HEK293 (cell line): ENCODE measurements around the gene CD8A.
"Not testable (repeated sequence)": the region's sequence is repeated elsewhere in the genome, so short reads cannot be mapped to it uniquely, and the experiment has no call there.

Experiments used
- CTCF ChIP-seq: fragments of 450-650 bp; formaldehyde crosslinking; IDR thresholded peaks from 2 replicates; pipeline ENCODE4 v1.5.1; 2016; ENCODE audit warnings: missing biosample characterization, missing genetic modification characterization
- GFI1B ChIP-seq: fragments of 450-650 bp; formaldehyde crosslinking; IDR thresholded peaks from 2 replicates; pipeline ENCODE4 v1.5.1; 2016; ENCODE audit warnings: missing biosample characterization, missing genetic modification characterization
- KLF9 ChIP-seq: fragments of 450-650 bp; formaldehyde crosslinking; IDR thresholded peaks from 2 replicates; pipeline ENCODE4 v1.5.1; 2016; ENCODE audit warnings: missing biosample characterization, missing genetic modification characterization, low read depth
- PRDM1 ChIP-seq: fragments of 450-650 bp; formaldehyde crosslinking; IDR thresholded peaks from 2 replicates; pipeline ENCODE4; 2016; ENCODE audit warnings: missing biosample characterization, missing genetic modification characterization
- YY1 ChIP-seq: fragments of 450-650 bp; formaldehyde crosslinking; IDR thresholded peaks from 2 replicates; pipeline ENCODE4 v1.5.1; 2018; ENCODE audit warnings: missing biosample characterization, missing genetic modification characterization
- ZBTB26 ChIP-seq: fragments of 450-650 bp; formaldehyde crosslinking; optimal IDR thresholded peaks from 2 replicates; pipeline ENCODE3; 2016; ENCODE audit warnings: missing biosample characterization, mild to moderate bottlenecking, missing genetic modification characterization
- ZNF174 ChIP-seq: fragments of 450-650 bp; formaldehyde crosslinking; IDR thresholded peaks from 2 replicates; pipeline ENCODE4 v1.5.0; 2017; ENCODE audit warnings: missing biosample characterization, mild to moderate bottlenecking, missing genetic modification characterization
- ZNF302 ChIP-seq: fragments of 450-650 bp; formaldehyde crosslinking; IDR thresholded peaks from 2 replicates; pipeline ENCODE4 v1.5.1; 2016; ENCODE audit warnings: missing biosample characterization, missing genetic modification characterization, low read depth
- ZNF530 ChIP-seq: fragments of 450-650 bp; formaldehyde crosslinking; IDR thresholded peaks from 2 replicates; pipeline ENCODE4 v1.5.1; 2016; ENCODE audit warnings: low read depth, missing biosample characterization, missing genetic modification characterization
- ZNF548 ChIP-seq: fragments of 450-650 bp; formaldehyde crosslinking; IDR thresholded peaks from 2 replicates; pipeline ENCODE4 v1.5.1; 2016; ENCODE audit warnings: missing biosample characterization, missing genetic modification characterization
- ZSCAN18 ChIP-seq: fragments of 450-650 bp; formaldehyde crosslinking; IDR thresholded peaks from 2 replicates; pipeline ENCODE4 v1.5.1; 2016; ENCODE audit warnings: missing biosample characterization, missing genetic modification characterization
- TF ChIP-seq, protein P1 (sequence below): sonication (generic); formaldehyde crosslinking; IDR thresholded peaks from 2 replicates; pipeline ENCODE4 v1.8.1; 2022; ENCODE audit warnings: mild to moderate bottlenecking, moderate library complexity, missing genetic modification reagents

- not testable (repeated sequence) for TF ChIP-seq CTCF; KLF9 (tag by site-specific recombination); ZNF548 (tag by site-specific recombination); YY1 (tag by site-specific recombination); ZNF530 (tag by site-specific recombination); ZSCAN18; GFI1B; PRDM1 (tag by site-specific recombination); ZNF174; ZBTB26 (tag by site-specific recombination); ZNF302 (tag by site-specific recombination)
- TF ChIP-seq, protein P1, sequence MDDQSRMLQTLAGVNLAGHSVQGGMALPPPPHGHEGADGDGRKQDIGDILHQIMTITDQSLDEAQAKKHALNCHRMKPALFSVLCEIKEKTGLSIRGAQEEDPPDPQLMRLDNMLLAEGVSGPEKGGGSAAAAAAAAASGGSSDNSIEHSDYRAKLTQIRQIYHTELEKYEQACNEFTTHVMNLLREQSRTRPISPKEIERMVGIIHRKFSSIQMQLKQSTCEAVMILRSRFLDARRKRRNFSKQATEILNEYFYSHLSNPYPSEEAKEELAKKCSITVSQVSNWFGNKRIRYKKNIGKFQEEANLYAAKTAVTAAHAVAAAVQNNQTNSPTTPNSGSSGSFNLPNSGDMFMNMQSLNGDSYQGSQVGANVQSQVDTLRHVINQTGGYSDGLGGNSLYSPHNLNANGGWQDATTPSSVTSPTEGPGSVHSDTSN (CRISPR knock-in tag): not testable (repeated sequence)
These were observed 48.7 kb upstream of the CD8A start for GRCh38 chr2:86839455-86839854.
